Heart left ventricle (tissue), 16 donors: ENCODE results near the gene COL20A1. TPM values are rescaled to one million over a fixed set of nuclear protein-coding genes. Genes with fewer than 3 reads are reported as not detected.
A peak's percentile ranks its signal among the peaks of the same experiment; 100 is the strongest.

Experiments
- ATAC-seq, 4 donors: fragments of 200-7000 bp; cut with Tn5 transposase; one replicate each; pipeline ENCODE4 v1.9.1; 2020 to 2022; ENCODE audit warnings: moderate library complexity in 4 of 4, mild to moderate bottlenecking in 3 of 4, moderate number of reproducible peaks in 1 of 4
- DNase-seq, 5 donors: peaks; one replicate each; pipeline ENCODE4 v3.0.0-alpha.2; 2020
- H3K27ac ChIP-seq, 12 donors: fragments of 200-600 bp; sonication (generic) in 4 of 12; one replicate each; pipeline versions ENCODE4 v1.5.0 to v1.8.0; 2016 to 2022; ENCODE audit warnings: mild to moderate bottlenecking in 2 of 12
- H3K27me3 ChIP-seq, 9 donors: fragments of 200-600 bp; sonication (generic) in 2 of 9; one replicate each; pipeline versions ENCODE4 v1.5.1 to v1.8.0; 2016 to 2022; ENCODE audit warnings: mild to moderate bottlenecking in 3 of 9
- H3K36me3 ChIP-seq, 9 donors: fragments of 200-600 bp; sonication (generic) in 2 of 9; one replicate each; pipeline versions ENCODE4 v1.5.0 to v1.8.0; 2018 to 2022; ENCODE audit warnings: mild to moderate bottlenecking in 2 of 9
- H3K4me1 ChIP-seq, 12 donors: fragments of 200-600 bp; sonication (generic) in 4 of 12; one replicate each; pipeline versions ENCODE4 v1.5.0 to v1.8.0; 2016 to 2022; ENCODE audit warnings: mild to moderate bottlenecking in 3 of 12
- H3K4me3 ChIP-seq, 12 donors: fragments of 200-600 bp; sonication (generic) in 4 of 12; one replicate each; pipeline versions ENCODE4 v1.5.0 to v1.8.0; 2017 to 2022; ENCODE audit warnings: mild to moderate bottlenecking in 9 of 12, moderate library complexity in 4 of 12
- H3K9me3 ChIP-seq, 12 donors: fragments of 200-600 bp; sonication (generic) in 4 of 12; one replicate each; pipeline versions ENCODE4 v1.5.0 to v1.8.0; 2016 to 2022; ENCODE audit warnings: mild to moderate bottlenecking in 1 of 12
- POLR2A ChIP-seq, 2 donors: fragments of 450-650 bp; IDR thresholded peaks; one replicate each; pipeline ENCODE4 v1.6.1; 2017; ENCODE audit warnings: antibody characterized with exemption in 2 of 2, mild to moderate bottlenecking in 2 of 2, moderate library complexity in 2 of 2
- WGBS, 4 donors: extraction: QIAGEN DNeasy Blood & Tissue Kit in 2 of 4; methylation state at CpG; one replicate each; pipeline versions ENCODE4 v1.1.5 to v1.1.7; 2013 to 2018; 5-methylcytosine and 5-hydroxymethylcytosine counted together
- intact Hi-C, 10 donors: fragments of 100-400 bp; cut with DNase I; formaldehyde crosslinking; loops; one replicate each; pipeline versions ENCODE4 v1.11.1 to v1.14.2; 2022
- polyA plus RNA-seq, 2 donors: library from polyadenylated mRNA; stranded (reverse); fragments of 200-250 nt; gene quantifications; one replicate each; pipeline ENCODE4 v1.2.3, GENCODE V29; 2013
- total RNA-seq, 9 donors: library from RNA; depleted of rRNA in 2 of 9; stranded (reverse); fragments of >200 nt in 2 of 9; fragmentation: NEBNext Ultra II Directional in 3 of 9; extraction: Animal tissue kit (Norgen Biotek cat#: 25700) in 3 of 9; gene quantifications; one replicate each; pipeline versions ENCODE4 v1.1.0 to v1.2.4, GENCODE V29; 2016 to 2023
- TF ChIP-seq, protein P1 (sequence below), 12 donors: fragments of 200-600 bp; sonication (generic) in 4 of 12; IDR thresholded peaks; one replicate each; pipeline versions ENCODE4 v1.5.0 to v1.8.0; 2018 to 2022; ENCODE audit warnings: antibody characterized with exemption in 12 of 12, mild to moderate bottlenecking in 5 of 12
- donor health status: ischemic (EF 13 %, LVEDD 7.1; RV severe dilation, severe dysfunction).
- donor health status: healthy with polysubstance abuse.
- donor health status: DM: no; HTN: yes; CAD: no.
- donor health status: DM: no; HTN: no; CAD: no.
- donor health status: ischemic (EF 25% LVEDD 6.9; RV normal size, moderate dysfunction).
- donor health status: ischemic (EF 25% LVEDD 5.7; RV mildly dilated, moderate dysfunction).
- donor health status: healthy.
- donor health status: DM: yes; HTN: yes; CAD: no.
- donor health status: ischemic (EF 35%, LVEDD 5.7; RV mildly dilated, moderate dysfunction).
- donor health status: nonischemic (EF 11% LVEDD 7.7; RV severe dilation, severe dysfunction).
- donor health status: DM: yes; HTN: yes; CAD: no.
- donor health status: PGD.
- donor health status: ischemic (EF 29% LVEDD 5.4; RV normal size, mild dysfunction).
- donor health status: nonischemic (EF 23%, LVEDD 6.1; RV moderate dilation, normal function).

The COL20A1 gene
- total and polyA plus RNA-seq, 11 donors: not detected

- ATAC-seq (no peak), DNase-seq (peak in 1 of 5 donors; percentile 14)
- 84 to 90% (median 87%) methylated on average over 23 to 46 of the region's 46 CpGs for WGBS, 4 donors
- intact Hi-C loops: no loop called here
- Histone ChIP-seq H3K4me3 (no peak overlapping the region), H3K4me1 (peaks cover 0 to 44% (median 18%) of the 10 kb centered on the region in 12 donors), H3K27ac (no peak overlapping the region), H3K36me3 (no peaks in the 10 kb centered on the region), H3K27me3 (peaks cover 0 to 24% (median 0%) of the 10 kb centered on the region in 9 donors), H3K9me3 (no peaks in the 10 kb centered on the region)
- TF ChIP-seq POLR2A (IDR thresholded peaks at IDR 0.05): no peak
- TF ChIP-seq, protein P1, sequence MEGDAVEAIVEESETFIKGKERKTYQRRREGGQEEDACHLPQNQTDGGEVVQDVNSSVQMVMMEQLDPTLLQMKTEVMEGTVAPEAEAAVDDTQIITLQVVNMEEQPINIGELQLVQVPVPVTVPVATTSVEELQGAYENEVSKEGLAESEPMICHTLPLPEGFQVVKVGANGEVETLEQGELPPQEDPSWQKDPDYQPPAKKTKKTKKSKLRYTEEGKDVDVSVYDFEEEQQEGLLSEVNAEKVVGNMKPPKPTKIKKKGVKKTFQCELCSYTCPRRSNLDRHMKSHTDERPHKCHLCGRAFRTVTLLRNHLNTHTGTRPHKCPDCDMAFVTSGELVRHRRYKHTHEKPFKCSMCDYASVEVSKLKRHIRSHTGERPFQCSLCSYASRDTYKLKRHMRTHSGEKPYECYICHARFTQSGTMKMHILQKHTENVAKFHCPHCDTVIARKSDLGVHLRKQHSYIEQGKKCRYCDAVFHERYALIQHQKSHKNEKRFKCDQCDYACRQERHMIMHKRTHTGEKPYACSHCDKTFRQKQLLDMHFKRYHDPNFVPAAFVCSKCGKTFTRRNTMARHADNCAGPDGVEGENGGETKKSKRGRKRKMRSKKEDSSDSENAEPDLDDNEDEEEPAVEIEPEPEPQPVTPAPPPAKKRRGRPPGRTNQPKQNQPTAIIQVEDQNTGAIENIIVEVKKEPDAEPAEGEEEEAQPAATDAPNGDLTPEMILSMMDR (IDR thresholded peaks at IDR 0.05): no peak
Observed at GRCh38 chr20:63347950-63348827, 55.2 kb downstream of the COL20A1 start.

DNA sequence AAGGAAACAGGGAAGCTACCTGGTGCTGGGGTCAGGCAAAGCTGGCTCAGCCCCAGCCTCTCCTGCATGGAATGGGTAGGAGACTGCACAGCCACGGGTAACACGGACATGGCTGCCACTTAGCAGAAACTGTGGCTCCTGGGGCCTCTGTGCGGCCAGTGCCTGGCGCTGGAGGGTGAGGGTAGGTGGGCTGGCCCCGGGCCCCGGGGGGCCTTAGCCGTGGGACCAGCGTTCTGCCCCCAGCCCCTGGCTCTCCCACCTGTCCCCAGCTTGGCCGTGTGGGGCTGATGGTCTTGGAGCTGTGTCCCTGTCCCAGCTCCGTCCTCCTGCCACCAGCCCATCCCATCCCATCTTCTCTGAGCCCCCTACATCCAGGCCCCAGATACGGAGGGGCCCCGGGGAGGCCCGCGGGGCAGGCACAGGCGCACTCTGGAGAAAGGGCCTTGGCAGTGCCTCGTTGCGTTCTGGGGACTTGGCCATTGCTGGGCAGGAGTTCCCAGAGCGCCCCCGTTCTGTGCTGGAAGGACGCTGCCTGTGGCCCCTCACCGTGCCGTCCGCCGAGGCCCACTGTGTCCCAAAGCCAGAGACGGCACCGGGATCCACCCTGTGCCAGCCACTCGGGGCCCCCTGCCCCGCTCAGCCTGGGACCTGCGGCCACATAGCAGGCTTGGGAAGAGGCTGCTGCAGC lies 56.0 kb downstream of the COL20A1 start:
- Histone ChIP-seq H3K4me3 (no peak overlapping the region), H3K27ac (no peak overlapping the region), H3K27me3 (peaks cover 0 to 18% (median 0%) of the 10 kb centered on the region in 9 donors), H3K4me1 (peaks cover 0 to 43% (median 18%) of the 10 kb centered on the region in 12 donors), H3K9me3 (no peaks in the 10 kb centered on the region), H3K36me3 (no peaks in the 10 kb centered on the region)
- WGBS, 4 donors: 88 to 92% (median 90%) methylated on average over 18 to 29 of the region's 29 CpGs
- TF ChIP-seq, protein P1 (IDR thresholded peaks at IDR 0.05): no peak
- no peak for TF ChIP-seq POLR2A (IDR thresholded peaks at IDR 0.05)
- ATAC-seq (no peak), DNase-seq (peak in 1 of 5 donors; percentile 51)
- intact Hi-C loops: no loop called here

DNA sequence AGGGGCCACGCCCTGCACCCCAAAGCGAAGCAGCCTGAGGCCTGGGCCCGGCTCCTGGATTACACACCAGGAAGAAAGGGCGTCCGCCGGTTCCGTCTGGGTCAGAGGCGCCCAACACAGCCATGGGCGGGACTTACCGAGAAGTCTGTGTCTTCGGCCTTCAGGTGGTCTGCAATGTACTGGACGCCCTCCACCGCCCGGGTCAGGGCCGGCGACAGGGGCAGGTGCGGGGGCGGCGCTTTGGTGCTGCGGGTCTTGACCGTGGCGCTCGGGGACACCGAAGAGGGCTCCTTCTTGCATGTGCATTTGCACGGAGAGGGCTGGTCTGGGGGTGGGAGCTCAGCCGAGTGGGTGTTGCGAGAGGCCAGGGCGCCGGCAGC lies 56.5 kb downstream of the COL20A1 start:
- Histone ChIP-seq H3K27me3 (peaks cover 0 to 18% (median 0%) of the 10 kb centered on the region in 9 donors), H3K9me3 (no peaks in the 10 kb centered on the region), H3K36me3 (no peaks in the 10 kb centered on the region), H3K4me3 (no peak overlapping the region), H3K4me1 (peaks cover 0 to 41% (median 17%) of the 10 kb centered on the region in 12 donors), H3K27ac (no peak overlapping the region)
- TF ChIP-seq, protein P1 (IDR thresholded peaks at IDR 0.05): no peak
- no peak for TF ChIP-seq POLR2A (IDR thresholded peaks at IDR 0.05)
- DNase-seq (peak in 1 of 5 donors; percentile 61), ATAC-seq (no peak)
- 86 to 94% (median 91%) methylated on average over 18 to 29 of the region's 29 CpGs for WGBS, 4 donors
- intact Hi-C loops: no loop called here

DNA sequence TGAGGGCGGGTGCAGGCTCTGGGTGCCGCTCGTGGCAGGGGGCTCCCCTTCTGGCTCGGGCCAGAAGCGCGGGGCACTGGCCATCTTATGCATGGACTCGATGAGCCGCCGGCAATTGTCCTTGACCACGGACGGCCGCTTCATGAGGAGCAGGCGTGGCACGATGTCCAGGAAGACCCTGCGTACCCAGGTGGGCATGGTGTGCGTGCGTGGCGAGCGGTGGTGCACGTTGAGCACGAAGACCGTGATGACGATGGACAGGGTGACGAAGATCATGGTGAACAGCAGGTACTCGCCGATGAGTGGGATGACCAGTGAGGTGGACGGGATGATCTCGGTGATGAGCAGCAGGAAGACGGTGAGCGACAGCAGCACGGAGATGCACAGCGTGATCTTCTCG lies 57.2 kb downstream of the COL20A1 start:
- 93 to 97% (median 95%) methylated on average over 32 to 33 of the region's 33 CpGs for WGBS, 4 donors
- DNase-seq: peak in 1 of 5 donors; percentile 58
- no peak for ATAC-seq

More for the DNA sequence above, 57.2 kb downstream of the COL20A1 start:
- H3K36me3 ChIP-seq: no peaks in the 10 kb centered on the region
- no peak overlapping the region for H3K27ac ChIP-seq
- TF ChIP-seq, protein P1 (IDR thresholded peaks at IDR 0.05): no peak
- no peak for TF ChIP-seq POLR2A (IDR thresholded peaks at IDR 0.05)
- peaks cover 0 to 14% (median 0%) of the 10 kb centered on the region in 9 donors for H3K27me3 ChIP-seq
- H3K4me1 ChIP-seq: peaks cover 0 to 35% (median 14%) of the 10 kb centered on the region in 12 donors
- H3K4me3 ChIP-seq: no peak overlapping the region
- intact Hi-C loops: no loop called here
- no peaks in the 10 kb centered on the region for H3K9me3 ChIP-seq
